Ishikawa (cell line): Measurements from ENCODE around the gene KNDC1.

Experiments used
- CREB1 ChIP-seq: IDR thresholded peaks from 2 replicates; pipeline ENCODE4 v1.6.1; 2012; ENCODE audit warnings: low read depth
- EGR1 ChIP-seq: IDR thresholded peaks from 2 replicates; pipeline ENCODE4 v1.6.1; 2012
- EP300 ChIP-seq: IDR thresholded peaks from 2 replicates; pipeline ENCODE4 v1.6.1; 2012; ENCODE audit warnings: borderline replicate concordance
- FOXM1 ChIP-seq: IDR thresholded peaks from 2 replicates; pipeline ENCODE4 v1.6.1; 2012; ENCODE audit warnings: low read depth, borderline replicate concordance
- MAX ChIP-seq: IDR thresholded peaks from 2 replicates; pipeline ENCODE4 v1.6.1; 2012
- REST ChIP-seq: IDR thresholded peaks from 2 replicates; pipeline ENCODE4 v1.6.1; 2012; ENCODE audit warnings: low read depth, mild to moderate bottlenecking
- TCF12 ChIP-seq: IDR thresholded peaks from 2 replicates; pipeline ENCODE4 v1.6.1; 2012; ENCODE audit warnings: low read depth
- YY1 ChIP-seq: IDR thresholded peaks from 2 replicates; pipeline ENCODE4 v1.6.1; 2012; ENCODE audit warnings: low read depth

- TF ChIP-seq MAX (no peak), CREB1 (no peak), EP300 (no peak), FOXM1 (no peak), REST (no peak), TCF12 (no peak), YY1 (no peak), EGR1 (no peak)
These were observed 9.8 kb upstream of the KNDC1 start for GRCh38 chr10:133150226-133150625.
